Fibroblast of the aortic adventitia (primary cell): ENCODE results near the gene CKB. TPM values are rescaled to one million over a fixed set of nuclear protein-coding genes. Genes with fewer than 3 reads are reported as not detected.
"Not testable (repeated sequence)": the region's sequence is repeated elsewhere in the genome, so short reads cannot be mapped to it uniquely, and the experiment has no call there.

Source experiments
- DNase-seq: peaks from one replicate; pipeline ENCODE4 v3.0.0-alpha.2; 2010; ENCODE audit warnings: low read depth
- H3K4me3 ChIP-seq: 2 replicates; pipeline ENCODE4 v1.5.1; 2011; ENCODE audit warnings: low read depth, mild to moderate bottlenecking, control low read depth, low read length, moderate library complexity
- total RNA-seq: library from RNA; depleted of rRNA; stranded (reverse); fragments of >200 nt; gene quantifications from 2 replicates; pipeline ENCODE4 v1.2.3, GENCODE V29; 2012; ENCODE audit warnings: low replicate concordance
- TF ChIP-seq, protein P1 (sequence below): IDR thresholded peaks from 2 replicates; pipeline ENCODE4 v1.5.1; 2011; ENCODE audit warnings: mild to moderate bottlenecking, low read length, control low read depth, inconsistent platforms; ENCODE audit not compliant: insufficient read depth

The CKB gene
- total RNA-seq, 1 donor: 17.6 TPM

DNA sequence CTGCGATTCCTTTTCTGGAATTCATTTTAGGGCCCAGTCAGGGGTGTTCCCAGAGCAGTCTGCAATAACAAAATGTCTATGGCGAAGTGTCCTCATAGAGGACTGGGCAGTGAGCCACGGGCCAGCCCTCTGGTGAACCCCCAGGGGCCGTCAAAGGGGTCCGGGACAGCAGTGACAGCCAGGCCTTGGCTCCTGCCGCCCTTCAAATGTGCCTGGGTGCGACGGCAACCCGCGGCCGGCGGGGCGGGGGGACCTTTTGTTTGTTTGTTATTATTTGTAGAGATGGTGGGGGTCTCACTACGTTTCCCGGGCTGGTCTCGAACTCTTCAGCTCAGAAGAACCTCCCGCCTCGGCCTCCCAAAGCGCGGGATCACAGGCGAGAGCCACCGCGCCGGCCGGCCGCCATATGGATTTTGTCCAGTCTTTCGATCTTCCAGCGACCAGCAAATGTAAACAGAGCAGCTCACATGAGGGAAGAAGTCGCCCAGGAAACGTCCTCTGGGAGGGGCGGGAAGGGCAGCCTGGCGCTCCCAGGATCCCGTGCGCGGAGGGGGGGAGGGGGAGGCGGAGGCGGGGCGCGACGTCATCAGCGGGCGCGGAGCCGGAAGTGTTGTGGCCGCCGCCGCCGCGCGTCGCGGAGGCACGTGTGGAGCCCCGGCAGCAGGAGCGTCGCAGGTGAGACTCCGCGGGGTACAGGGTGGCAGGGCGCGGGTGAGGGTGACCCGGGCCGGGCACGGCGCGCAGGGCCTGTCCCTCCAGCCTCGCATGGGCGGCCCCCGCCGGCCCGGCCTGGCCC lies 6.2 kb upstream of the CKB start, which contains the start of gene TRMT61A:
Gene TRMT61A, plus strand, starts transcription at position 610 of the 796 bp plus-strand sequence. CDS start 783 bp downstream, outside the sequence.
- DNase-seq: peak; percentile 94
- H3K4me3 ChIP-seq: peak within 1 kb of the TSS; percentile 96
- TF ChIP-seq, protein P1, sequence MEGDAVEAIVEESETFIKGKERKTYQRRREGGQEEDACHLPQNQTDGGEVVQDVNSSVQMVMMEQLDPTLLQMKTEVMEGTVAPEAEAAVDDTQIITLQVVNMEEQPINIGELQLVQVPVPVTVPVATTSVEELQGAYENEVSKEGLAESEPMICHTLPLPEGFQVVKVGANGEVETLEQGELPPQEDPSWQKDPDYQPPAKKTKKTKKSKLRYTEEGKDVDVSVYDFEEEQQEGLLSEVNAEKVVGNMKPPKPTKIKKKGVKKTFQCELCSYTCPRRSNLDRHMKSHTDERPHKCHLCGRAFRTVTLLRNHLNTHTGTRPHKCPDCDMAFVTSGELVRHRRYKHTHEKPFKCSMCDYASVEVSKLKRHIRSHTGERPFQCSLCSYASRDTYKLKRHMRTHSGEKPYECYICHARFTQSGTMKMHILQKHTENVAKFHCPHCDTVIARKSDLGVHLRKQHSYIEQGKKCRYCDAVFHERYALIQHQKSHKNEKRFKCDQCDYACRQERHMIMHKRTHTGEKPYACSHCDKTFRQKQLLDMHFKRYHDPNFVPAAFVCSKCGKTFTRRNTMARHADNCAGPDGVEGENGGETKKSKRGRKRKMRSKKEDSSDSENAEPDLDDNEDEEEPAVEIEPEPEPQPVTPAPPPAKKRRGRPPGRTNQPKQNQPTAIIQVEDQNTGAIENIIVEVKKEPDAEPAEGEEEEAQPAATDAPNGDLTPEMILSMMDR: no peak

DNA sequence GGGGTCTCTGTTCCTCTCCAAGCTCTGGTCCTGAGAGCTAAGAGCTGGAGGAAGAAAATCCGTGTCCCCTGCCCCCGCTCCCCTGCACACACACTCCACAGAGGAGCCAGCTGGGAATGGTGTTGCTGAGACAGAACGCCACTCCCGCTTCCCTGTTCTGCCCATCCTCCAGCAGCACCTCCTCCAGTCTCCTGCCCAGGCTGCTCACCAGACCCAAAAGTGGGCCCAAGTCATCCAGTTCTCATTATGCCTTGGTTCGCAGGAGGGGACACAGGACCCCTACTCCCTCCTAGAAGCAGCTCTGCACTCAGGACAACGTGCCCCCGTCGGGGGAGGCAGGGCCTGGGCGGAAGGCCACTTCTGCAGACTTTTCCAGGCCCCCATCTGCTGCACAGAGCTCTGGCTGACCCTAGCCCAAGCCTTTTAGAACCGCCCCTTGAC lies 5.5 kb upstream of the CKB start:
- H3K4me3 ChIP-seq: peak overlapping the region; percentile 63
- DNase-seq: peak; percentile 27
- TF ChIP-seq, protein P1: no peak

GRCh38 chr14:103527408-103528145 lies 4.9 kb upstream of the CKB start:
- no peak overlapping the region for H3K4me3 ChIP-seq
- DNase-seq: peak; percentile 34
- TF ChIP-seq, protein P1: no peak

DNA sequence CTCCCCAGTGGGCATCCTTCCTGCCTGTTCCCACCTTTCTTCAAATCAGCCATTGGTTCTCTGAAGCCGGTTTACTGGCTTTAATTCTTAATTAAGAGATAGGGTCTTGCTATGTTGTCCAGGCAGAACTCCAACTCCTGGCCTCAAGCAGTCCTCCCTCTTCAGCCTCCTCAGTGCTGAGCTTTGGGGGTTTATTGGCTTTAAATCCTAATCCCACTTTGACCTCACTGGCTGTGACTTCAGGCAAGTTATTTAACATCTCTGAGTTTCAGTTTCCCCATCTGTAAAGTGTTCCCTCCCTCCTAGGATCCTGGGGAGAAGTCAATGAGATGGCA lies 4.3 kb upstream of the CKB start:
- TF ChIP-seq, protein P1: no peak
- no peak overlapping the region for H3K4me3 ChIP-seq
- DNase-seq: no peak

DNA sequence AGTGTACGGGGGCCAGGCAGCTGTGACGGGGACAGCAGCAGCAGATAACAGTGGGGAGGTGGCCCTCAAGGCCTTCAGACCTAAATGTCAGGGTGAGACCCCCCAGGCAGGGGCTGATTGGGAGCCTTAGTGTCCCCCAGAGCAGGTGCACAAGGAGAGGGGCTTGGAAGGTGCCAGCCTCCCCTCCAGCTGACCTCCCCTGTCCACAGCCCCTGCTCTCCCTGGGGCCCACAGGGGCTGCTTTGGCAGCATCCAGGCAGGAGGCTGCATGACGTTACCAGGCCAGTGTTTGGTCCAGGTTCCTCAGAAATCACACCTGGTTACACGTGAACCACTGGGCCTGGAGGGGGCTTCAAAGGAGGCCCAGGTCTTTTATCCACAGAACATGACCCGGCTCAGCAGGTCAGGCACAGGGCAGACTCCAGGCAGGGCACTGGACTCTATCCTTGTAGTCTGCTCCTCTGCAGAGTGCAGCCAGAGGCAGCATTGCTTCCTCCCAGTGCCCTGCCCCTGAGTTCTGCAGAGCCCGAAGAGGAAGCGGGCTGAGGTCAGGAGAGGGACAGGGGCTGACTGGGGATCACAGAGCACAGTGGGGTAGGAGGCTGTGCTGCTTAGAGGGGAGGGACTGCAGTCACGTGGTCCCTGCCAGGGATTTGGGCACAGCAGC lies 3.8 kb upstream of the CKB start:
- TF ChIP-seq, protein P1: no peak
- no peak for DNase-seq
- H3K4me3 ChIP-seq: no peak overlapping the region

- DNase-seq, H3K4me3 ChIP-seq: not testable (repeated sequence)
These were observed 3.0 kb upstream of the CKB start for GRCh38 chr14:103525430-103526246.
